GM18873 (cell line): Measurements from ENCODE around the gene PPP6R3.
"Not testable (repeated sequence)": the region's sequence is repeated elsewhere in the genome, so short reads cannot be mapped to it uniquely, and the experiment has no call there.

Experiments
- ATAC-seq: cut with Tn5 transposase; IDR thresholded peaks from one replicate; pipeline ENCODE4 v1.9.1; 2021; ENCODE audit warnings: mild to moderate bottlenecking, moderate library complexity, moderate number of reproducible peaks; ENCODE audit not compliant: unreplicated experiment, low FRiP score

PPP6R3 gene

DNA sequence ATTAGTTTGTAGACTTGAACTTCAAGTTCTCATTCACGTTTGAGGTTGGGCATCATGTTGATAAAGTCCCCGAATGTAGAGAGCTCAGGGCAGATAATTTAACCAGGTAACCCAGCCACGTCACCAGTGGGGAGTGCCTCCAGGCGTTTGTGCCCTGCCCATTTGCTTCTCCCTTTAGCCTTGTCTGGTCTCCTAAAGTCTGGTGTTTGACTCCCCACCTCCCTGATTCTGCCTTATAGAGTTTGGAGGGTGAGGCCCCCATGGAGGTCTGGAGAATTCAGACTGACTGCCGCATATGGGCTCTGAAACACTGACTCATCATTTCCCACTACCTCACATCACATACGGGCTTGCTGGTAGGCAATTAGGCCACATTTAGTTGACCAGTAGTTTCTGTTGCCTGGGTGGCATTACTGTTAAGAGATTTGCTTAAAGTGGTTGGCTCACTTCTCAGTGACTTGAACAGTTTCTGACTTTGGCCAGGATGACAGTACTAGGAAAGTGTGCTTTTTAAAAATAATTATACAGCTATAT is 124.5 kb downstream of the PPP6R3 start:
- no peak for ATAC-seq

DNA sequence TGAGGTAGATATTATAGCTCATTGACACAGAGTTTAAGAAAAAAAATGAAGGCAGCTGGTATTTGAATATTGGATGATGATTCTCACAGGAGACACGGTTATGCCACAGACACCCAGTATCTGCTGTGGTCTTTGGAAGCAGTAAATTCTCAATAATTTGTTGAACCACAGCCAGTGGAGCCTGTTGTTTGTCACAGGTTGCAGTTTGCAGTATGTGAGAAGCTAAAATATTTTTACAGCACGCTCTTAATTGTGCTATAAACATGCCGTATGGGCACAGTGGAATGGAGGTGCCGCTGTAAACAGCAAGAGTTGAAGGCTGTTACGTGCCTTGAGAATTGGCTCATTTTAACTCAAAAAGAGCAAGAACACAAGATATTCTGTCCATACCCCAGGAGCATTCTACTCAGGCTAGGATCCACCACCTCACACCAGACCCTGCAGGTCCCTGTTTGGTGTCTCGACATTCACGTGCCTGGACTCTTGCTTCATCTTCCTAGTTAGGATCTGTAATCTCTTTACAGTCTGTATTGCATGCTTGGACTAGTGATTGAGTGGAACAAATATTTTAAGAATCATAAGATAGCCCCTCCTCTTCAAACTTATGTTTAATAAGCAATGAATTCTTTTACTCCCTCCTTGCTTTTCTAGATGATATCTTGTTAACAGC is 129.1 kb downstream of the PPP6R3 start:
- ATAC-seq: no peak

DNA sequence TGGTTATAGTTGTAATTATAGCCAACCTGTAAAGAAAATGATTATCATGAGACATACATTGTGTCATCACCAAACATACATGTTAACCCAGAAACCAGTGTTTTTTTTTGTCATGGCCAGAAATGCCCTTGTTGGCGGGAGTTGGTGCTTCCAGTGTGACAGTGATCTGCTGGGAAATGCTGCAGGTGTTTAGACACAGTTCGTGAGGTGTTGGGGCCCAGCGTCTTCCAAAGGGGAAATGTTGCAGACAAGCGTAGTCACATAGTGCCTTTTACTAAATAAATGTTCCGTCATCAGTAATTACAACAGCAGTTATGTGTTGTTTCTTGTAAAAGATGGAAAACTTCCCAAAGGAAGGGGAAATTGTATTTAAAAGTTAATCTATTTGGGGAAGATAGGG is 131.2 kb downstream of the PPP6R3 start:
- no peak for ATAC-seq

DNA sequence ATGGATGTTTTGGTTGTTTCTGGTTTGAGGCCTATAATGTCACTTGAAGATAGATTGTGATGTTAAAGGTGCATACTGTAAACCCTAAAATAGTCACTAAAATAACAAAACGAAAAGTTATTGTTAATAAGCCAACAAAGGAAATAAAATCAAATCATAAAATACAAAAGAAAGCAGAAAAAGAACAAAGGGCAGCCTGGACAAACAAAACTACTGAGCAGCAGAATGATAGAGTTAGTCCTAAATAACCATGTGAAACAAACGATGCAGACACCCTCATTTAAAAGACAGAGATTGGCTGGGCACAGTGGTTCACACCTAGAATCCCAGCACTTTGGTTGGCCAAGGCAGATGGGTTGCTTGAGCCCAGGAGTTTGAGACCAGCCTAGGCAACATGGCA is 132.9 kb downstream of the PPP6R3 start:
- ATAC-seq: no peak

DNA sequence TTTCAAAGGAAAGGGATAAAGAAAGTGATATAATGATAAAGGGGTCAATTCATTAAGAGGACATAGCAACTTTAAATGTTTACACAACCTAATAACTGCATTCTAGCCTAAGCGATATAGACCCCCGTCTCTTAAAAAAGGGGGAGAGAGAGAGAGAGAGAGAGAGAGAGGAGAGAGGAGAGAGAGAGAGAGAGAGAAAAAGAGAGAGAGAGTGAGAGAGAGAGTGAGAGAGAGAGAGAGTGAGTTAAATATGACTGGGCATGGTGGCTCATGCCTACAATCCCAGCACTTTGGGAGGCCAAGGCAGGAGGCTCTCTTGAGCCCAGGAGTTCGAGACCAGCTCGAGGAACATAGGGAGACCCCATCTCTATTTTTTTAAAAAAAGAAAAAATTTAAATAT is 133.6 kb downstream of the PPP6R3 start:
- no peak for ATAC-seq

DNA sequence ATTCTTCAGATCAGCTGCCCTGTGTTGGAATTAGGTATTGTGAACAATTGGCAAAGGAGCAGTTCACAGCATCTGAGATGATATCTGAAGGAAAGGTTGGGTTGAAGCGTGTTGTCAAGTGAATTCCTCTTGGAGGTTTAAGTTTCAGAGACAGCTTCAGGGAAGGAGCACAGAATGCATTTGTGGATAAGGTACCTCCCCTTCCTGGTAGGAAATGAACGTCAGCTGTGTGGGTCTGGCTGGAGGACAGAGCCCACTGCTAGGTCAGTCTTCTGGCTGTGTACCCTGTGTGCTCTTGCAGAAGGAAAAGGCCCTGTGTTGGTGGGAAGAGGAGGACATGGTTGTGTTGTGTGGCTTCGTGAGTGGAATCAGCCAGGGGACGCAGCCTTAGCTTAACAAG is 135.7 kb downstream of the PPP6R3 start:
- ATAC-seq: no peak

DNA sequence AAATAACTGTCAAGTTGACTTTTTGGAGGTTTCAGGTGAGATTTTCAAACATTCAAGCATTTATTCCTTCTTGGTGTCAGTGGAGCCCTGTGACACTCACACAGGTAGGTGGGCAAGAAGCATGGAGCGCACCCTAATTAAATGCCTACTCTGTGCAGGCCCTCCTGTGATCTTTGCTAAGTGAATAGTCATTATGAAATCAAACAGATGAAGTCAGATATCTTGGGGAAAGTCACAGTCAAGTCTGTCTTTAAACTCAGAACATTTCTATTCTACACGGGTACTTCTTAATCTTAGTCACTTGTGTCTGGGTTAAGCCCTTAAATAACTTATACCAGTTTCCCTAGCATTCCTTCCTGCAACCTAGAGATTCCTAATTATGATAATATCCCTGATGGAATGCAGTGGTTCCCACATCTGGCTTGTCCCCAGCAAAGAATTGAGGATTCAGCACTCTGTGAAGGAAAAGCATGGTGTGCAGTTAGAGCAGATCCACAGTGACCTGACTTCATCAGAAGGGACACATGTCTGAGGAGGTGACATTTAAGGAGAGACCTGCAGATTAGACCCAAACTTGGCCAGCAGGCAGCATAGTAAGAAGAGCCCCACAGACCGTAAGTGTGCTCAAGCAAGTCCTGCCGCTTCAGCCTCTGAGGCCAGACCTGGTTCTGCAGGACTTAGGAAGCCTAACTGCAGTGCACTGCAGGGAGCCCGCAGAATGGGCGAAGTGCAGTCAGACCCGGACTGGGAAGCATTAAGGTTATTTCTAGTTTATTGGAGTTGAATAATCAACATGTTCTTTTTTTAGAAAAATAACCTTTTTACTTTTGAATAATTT is 138.5 kb downstream of the PPP6R3 start:
- no peak for ATAC-seq

DNA sequence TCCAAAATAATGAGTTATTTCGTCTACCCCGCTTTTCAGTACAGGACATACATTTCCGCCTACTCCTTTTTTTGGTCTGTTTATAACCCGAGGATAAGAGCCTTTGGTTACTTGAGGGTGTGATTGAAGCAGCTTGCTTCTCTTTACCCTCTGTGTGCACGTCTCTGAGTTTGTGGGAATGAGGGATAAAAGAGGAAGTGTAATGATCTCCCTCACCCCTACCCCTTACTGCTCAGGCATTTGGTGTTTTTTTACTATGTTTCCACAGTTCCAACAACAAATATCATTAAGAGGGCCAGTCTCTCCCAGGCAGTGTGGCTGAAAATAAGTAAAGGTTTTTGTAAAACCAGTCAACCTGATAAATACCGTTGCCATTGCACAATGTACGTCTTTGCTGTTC is 140.6 kb downstream of the PPP6R3 start:
- no peak for ATAC-seq

DNA sequence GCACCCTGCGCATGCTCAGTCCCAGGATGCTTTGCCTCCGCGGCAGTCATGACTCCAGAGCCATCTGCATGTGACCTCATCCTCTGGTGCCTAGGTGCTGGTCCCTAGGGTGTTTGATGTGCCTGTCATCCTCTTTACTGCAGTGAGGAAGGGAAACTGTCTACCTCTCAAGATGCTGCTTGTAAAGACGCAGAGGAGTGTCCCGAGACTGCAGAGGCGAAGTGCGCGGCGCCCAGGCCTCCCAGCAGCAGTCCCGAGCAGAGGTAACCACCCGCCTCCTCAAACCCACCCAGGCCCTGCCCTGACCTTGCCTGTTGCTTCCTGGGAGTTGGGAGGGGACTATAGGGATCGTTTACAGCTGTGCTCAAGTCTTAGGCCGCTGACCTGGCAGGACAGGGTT is 149.2 kb downstream of the PPP6R3 start:
- ATAC-seq: no peak

DNA sequence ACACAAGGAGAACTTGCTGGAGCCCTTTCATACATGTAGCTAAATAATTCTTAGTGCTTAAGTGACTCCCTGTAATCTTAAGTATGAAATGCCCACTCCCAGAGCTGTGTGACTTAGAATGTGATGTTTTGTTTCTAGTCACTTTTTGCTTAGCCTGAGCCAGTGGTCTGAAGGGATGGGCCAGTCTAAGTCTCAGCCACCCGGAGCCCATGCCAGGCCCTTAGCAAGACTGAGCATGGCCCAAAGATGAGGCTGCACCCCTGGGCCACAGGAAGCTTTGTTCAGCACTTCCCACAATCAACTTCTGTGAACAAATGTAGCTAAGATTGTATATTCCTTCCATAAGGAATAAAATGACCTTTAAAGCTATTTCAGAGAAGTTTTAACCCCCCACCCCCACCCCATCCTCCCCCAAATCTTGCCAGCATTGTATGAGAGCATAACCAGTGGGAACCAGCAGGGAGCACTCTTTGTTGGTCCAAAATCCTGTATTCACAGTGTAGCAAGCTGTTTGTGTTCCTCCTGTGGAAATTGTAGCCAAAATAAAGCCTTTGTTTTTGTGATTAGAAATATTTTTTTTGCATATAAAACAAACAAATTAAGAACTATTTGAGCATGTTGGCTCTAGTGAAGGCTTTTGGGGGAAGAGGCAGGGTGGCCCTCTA is 150.0 kb downstream of the PPP6R3 start:
- no peak for ATAC-seq

DNA sequence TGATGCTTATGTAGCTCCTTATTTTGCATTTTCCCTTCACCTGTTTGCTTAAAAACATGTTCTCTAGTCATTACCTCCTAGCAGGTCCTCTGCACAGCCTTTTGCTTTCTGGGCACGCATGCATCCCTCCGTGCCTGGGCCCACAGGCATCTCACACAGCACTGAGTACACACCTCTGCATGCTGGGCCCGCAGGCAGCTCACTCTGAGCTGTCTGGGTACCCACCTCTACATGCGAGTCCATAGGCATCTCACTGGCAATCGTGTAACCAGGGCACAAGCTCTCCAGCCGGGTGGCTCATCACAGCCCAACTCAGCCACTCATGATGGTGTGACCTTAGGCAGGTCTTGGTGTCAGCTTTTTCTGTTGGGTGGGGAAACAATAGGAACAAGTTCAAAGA is 155.1 kb downstream of the PPP6R3 start:
- no peak for ATAC-seq

DNA sequence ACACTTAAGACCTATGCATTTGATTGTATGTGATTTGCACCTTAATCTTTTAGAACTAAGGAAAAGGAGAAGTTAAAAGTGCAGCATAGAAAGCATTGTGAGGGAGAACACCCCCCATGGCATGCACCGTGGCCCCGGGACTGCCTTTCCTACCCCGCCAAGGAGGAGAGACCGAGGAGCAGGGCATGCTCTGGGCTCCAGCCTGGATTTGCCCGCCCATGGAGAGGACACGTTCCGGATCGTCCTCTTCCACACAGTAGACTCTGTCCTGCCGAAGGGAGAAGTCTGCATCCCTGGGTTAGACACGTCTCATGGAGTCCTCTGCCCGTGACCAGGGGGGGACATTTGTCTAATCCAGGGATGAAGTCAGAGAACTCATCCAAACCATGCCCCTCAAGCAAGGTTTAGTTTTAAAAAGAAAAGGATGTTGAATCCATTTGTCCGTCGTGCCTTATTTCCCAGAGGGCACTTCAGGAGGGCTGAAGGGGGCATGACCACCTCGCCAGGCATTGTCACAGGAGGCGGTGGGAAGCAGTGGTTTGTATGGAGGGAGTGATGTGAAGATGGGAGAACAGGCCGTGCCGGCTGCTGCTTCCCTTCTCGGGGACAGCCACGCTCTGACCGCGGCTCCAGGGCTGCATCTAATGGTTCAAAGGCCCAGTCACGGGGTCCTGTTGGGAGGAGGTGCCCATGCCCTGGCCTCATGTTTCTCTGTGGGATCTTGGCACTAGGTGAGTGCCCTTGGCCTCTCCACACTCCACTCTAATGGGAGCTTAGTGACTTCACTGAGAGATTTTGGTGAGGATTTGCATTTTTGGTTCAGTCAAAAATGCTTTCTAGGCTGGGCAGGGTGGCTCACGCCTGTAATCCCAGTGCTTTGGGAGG is 157.6 kb downstream of the PPP6R3 start:
- no peak for ATAC-seq

DNA sequence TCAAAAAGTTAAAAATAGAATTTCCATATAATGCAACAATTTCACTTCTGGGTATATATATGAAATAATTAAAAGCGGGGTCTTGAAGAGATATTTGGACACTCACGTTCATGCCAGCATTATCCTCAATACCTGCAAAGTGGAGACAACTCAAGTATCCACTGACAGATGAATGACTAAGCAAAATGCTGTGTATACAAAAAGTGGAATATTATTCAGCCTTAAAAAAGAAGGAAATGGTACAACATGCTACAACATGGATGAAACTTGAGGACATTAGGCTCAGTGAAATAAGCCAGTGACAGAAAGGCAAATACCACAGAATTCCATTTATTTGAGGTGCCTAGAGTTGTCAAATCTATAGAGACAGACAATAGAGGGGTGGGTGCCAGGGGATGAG is 161.3 kb downstream of the PPP6R3 start:
- no peak for ATAC-seq

DNA sequence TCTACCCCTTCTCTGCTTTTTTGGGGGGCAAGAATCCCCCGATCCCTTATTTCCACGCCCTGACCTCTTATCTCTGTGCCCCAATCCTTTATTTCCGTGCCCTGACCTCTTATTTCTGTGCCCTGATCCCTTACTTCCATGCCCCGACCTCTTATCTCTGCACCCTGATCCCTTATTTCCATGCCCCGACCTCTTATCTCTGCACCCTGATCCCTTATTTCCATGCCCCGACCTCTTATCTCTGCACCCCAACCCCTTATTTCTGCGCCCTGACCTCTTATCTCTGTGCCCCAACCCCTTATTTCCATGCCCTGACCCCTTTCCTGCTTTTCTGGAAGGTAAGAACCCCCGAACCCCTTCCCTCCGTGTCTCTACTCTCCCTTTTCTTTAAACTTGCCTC is 163.2 kb downstream of the PPP6R3 start:
- not testable (repeated sequence) for ATAC-seq

DNA sequence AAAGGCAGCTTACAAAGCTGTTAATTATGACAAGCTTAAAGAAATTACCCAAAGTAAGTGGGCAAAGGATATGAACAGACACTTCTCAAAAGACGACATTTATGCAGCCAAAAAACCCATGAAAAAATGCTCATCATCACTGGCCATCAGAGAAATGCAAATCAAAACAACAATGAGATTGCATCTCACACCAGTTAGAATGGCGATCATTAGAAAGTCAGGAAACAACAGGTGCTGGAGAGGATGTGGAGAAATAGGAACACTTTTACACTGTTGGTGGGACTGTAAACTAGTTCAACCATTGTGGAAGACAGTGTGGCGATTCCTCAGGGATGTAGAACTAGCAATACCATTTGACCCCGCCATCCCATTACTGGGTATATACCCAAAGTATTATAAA is 164.5 kb downstream of the PPP6R3 start:
- not testable (repeated sequence) for ATAC-seq

DNA sequence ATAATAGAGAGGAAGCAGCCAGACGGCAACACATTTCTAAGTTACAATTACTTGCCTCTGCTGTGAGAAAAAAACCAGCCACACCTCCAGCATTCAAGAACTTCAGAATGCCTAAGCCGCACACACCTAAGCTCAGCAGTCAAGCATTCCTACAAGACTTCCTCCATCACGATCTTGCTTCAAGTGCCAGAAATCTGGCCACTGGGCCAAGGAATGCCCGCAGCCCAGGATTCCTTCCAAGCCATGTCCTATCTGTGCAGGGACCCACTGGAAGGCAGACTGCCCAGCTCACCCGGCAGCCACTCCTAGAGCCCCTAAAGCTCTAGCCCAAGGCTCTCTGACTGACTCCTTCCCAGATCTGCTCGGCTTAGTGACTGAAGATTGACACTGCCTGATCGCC is 165.7 kb downstream of the PPP6R3 start:
- not testable (repeated sequence) for ATAC-seq

DNA sequence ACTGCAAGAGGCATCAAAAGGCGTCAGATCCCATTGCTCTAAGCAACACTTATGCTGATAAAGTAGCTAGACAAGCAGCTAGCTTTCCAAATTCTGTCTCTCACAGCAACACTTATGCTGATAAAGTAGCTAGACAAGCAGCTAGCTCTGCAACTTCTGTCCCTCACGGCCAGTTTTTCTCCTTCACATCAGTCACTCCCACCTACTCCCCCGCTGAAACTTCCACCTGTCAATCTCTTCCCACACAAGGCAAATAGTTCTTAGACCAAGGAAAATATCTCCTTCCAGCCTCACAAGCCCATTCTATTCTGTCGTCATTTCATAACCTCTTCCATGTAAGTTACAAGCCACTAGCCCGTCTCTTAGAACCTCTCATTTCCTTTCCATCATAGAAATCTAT is 168.3 kb downstream of the PPP6R3 start:
- not testable (repeated sequence) for ATAC-seq

DNA sequence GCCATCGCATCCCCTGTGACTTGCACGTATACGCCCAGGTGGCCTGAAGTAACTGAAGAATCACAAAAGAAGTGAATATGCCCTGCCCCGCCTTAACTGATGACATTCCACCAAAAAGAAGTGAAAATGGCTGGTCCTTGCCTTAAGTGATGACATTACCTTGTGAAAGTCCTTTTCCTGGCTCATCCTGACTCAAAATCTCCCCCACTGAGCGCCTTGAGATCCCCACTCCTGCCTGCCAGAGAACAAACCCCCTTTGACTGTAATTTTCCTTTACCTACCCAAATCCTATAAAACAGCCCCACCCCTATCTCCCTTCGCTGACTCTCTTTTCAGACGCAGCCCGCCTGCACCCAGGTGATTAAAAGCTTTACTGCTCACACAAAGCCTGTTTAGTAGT is 171.8 kb downstream of the PPP6R3 start:
- ATAC-seq: not testable (repeated sequence)

DNA sequence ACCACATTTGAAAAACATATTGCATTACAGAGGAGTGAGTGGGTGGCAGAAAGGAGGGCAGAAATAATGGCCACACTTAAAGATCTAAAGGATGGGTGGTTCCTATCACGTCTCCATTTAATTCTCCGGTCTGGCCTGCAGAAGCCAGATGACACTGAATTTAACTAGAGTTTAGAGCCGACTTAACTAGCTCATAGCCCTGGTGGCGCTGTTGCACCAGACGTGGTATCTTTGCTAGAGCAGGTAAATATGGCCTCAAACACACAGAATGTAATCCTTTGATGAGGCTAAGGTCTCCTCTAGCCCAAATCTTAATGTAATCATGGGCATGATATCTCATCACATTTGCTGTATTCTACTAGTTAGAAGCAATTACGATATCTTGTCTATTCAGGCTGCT is 172.2 kb downstream of the PPP6R3 start:
- no peak for ATAC-seq

DNA sequence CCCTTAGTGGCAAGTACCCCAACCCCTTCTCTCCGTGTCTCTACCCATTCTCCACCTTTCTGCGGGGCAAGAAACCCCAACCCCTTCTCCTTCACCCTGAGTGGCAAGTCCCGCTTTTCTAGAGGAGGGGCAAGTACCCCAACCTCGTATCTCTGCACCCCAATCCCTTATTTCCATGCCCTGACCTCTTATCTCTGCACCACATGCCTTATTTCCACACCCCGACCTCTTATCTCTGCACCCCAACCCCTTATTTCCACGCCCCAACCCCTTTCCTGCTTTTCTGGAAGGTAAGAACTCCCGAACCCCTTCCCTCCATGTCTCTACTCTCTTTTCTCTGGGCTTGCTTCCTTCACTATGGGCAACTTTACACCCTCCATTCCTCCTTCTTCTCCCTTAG is 174.1 kb downstream of the PPP6R3 start:
- not testable (repeated sequence) for ATAC-seq
